H1 (cell line): ENCODE measurements around the gene TGFA. TPM values are rescaled to one million over a fixed set of nuclear protein-coding genes. Genes with fewer than 3 reads are reported as not detected.

Experiments used
- CTCF ChIA-PET: fragments of 300-600 bp; sonication (Branson Sonifier 250); formaldehyde crosslinking; loops from one replicate; lab custom pipeline; 2021; ENCODE audit not compliant: partially characterized antibody; lab: Charles Lee
- POLR2A ChIA-PET: fragments of 300-600 bp; sonication (Branson Sonifier 250); formaldehyde crosslinking; loops from one replicate; lab custom pipeline; 2021; ENCODE audit warnings: inconsistent platforms; ENCODE audit not compliant: partially characterized antibody; lab: Charles Lee
- DNase-seq, 2 experiments: peaks; one replicate each; pipeline versions ENCODE4 v3.0.0 to v3.0.0-alpha.2; 2010 to 2022; ENCODE audit warnings: low spot score in 2 of 2, low read depth in 1 of 2, mixed read lengths in 1 of 2
- FAIRE-seq: peaks from 2 replicates; lab custom pipeline; 2011; peaks lifted over from hg19 to GRCh38; lab: Jason Lieb, UNC
- H2AFZ ChIP-seq: 2 replicates; pipeline ENCODE4 v1.8.1; 2012; ENCODE audit warnings: low read length, inconsistent platforms
- H2AK5ac ChIP-seq: 2 replicates; pipeline ENCODE4 v1.6.1; 2013; ENCODE audit warnings: low read depth, low read length
- H2BK120ac ChIP-seq: replicated peaks from 2 replicates; pipeline ENCODE3; 2013; ENCODE audit warnings: low read depth, low read length, inconsistent platforms
- H2BK12ac ChIP-seq: 2 replicates; pipeline ENCODE4 v1.6.1; 2013; ENCODE audit warnings: low read depth, low read length
- H2BK15ac ChIP-seq: 2 replicates; pipeline ENCODE4 v1.6.1; 2013; ENCODE audit warnings: low read length
- H2BK20ac ChIP-seq: 2 replicates; pipeline ENCODE4 v1.6.1; 2013; ENCODE audit warnings: low read length
- H2BK5ac ChIP-seq: 2 replicates; pipeline ENCODE4 v1.6.1; 2013; ENCODE audit warnings: low read depth, low read length
- H3K14ac ChIP-seq: 2 replicates; pipeline ENCODE4 v1.6.1; 2013; ENCODE audit warnings: inconsistent platforms; ENCODE audit not compliant: insufficient read length
- H3K18ac ChIP-seq: 2 replicates; pipeline ENCODE4 v1.6.1; 2013; ENCODE audit warnings: low read length; ENCODE audit errors: extremely low read depth
- H3K23ac ChIP-seq: 2 replicates; pipeline ENCODE4 v1.6.1; 2013; ENCODE audit warnings: inconsistent platforms; ENCODE audit not compliant: insufficient read length
- H3K23me2 ChIP-seq: 2 replicates; pipeline ENCODE4 v1.6.1; 2013; ENCODE audit warnings: low read depth, low read length
- H3K27ac ChIP-seq: 2 replicates; pipeline ENCODE4 v1.6.1; 2011; ENCODE audit warnings: low read depth, low read length, inconsistent platforms
- H3K27me3 ChIP-seq, 4 experiments: replicated peaks in 1 of 4; 1 replicate in 1 of 4; 2 replicates in 3 of 4; pipeline versions ENCODE4 v1.6.1 to v1.8.1; 2011 to 2013; ENCODE audit warnings: low read length in 3 of 4, mild to moderate bottlenecking in 3 of 4, inconsistent platforms in 2 of 4, mixed read lengths in 2 of 4, moderate library complexity in 1 of 4; ENCODE audit not compliant: control insufficient read depth in 3 of 4, insufficient read depth in 3 of 4; ENCODE audit errors: extremely low read depth in 1 of 4
- H3K36me3 ChIP-seq, 4 experiments: 2 replicates each; pipeline versions ENCODE4 v1.6.1 to v1.8.1; 2011 to 2013; ENCODE audit warnings: mild to moderate bottlenecking in 4 of 4, low read length in 3 of 4, moderate library complexity in 2 of 4, control low read depth in 1 of 4, inconsistent platforms in 1 of 4; ENCODE audit not compliant: insufficient read depth in 4 of 4, control insufficient read depth in 2 of 4
- H3K4ac ChIP-seq: replicated peaks from 2 replicates; pipeline ENCODE3; 2013; ENCODE audit warnings: low read length, low read depth, mixed read lengths, inconsistent platforms; ENCODE audit not compliant: insufficient read length
- H3K4me1 ChIP-seq, 4 experiments: replicated peaks in 1 of 4; 1 replicate in 1 of 4; 2 replicates in 3 of 4; pipeline versions ENCODE4 v1.6.1 to v1.8.1; 2011 to 2013; ENCODE audit warnings: low read length in 3 of 4, inconsistent platforms in 2 of 4, mixed read lengths in 1 of 4; ENCODE audit not compliant: insufficient read depth in 4 of 4, control insufficient read depth in 3 of 4
- H3K4me2 ChIP-seq, 2 experiments: 2 replicates each; pipeline versions ENCODE4 v1.6.1 to v1.8.1; 2011 to 2013; ENCODE audit warnings: low read depth in 2 of 2, low read length in 2 of 2, control low read depth in 1 of 2, inconsistent platforms in 1 of 2, mild to moderate bottlenecking in 1 of 2; ENCODE audit not compliant: insufficient read depth in 1 of 2
- H3K4me3 ChIP-seq, 4 experiments: fragments of 200-600, 300-600 bp in 1 of 4; sonication (generic), shearing (Covaris generic), sonication (Bioruptor Twin) in 1 of 4; 2 replicates each; pipeline versions ENCODE4 v1.5.1 to v1.8.1; 2011 to 2016; ENCODE audit warnings: low read length in 4 of 4, low read depth in 3 of 4, control low read depth in 2 of 4, inconsistent platforms in 2 of 4, mild to moderate bottlenecking in 2 of 4, mixed read lengths in 1 of 4, moderate library complexity in 1 of 4; ENCODE audit not compliant: insufficient read depth in 2 of 4; ENCODE audit errors: extremely low read depth in 1 of 4
- H3K56ac ChIP-seq: replicated peaks from 2 replicates; pipeline ENCODE3; 2013; ENCODE audit warnings: low read depth, mild to moderate bottlenecking, mixed read lengths, low read length, inconsistent platforms; ENCODE audit not compliant: insufficient read length
- H3K79me1 ChIP-seq: 2 replicates; pipeline ENCODE4 v1.6.1; 2013; ENCODE audit warnings: low read depth, low read length, control low read depth
- H3K79me2 ChIP-seq, 2 experiments: 2 replicates each; pipeline versions ENCODE4 v1.6.1 to v1.8.1; 2012 to 2013; ENCODE audit warnings: low read length in 2 of 2, mild to moderate bottlenecking in 2 of 2, inconsistent platforms in 1 of 2; ENCODE audit not compliant: insufficient read depth in 2 of 2, control insufficient read depth in 1 of 2
- H3K9ac ChIP-seq, 4 experiments: replicated peaks in 1 of 4; 1 replicate in 1 of 4; 2 replicates in 3 of 4; pipeline versions ENCODE4 v1.6.1 to v1.8.1; 2011 to 2013; ENCODE audit warnings: low read depth in 3 of 4, low read length in 3 of 4, control low read depth in 2 of 4, mild to moderate bottlenecking in 2 of 4, moderate library complexity in 2 of 4, inconsistent platforms in 1 of 4; ENCODE audit errors: extremely low read depth in 1 of 4
- H3K9me3 ChIP-seq, 2 experiments: 2 replicates each; pipeline versions ENCODE4 v1.6.1 to v1.8.1; 2012 to 2013; ENCODE audit warnings: mild to moderate bottlenecking in 2 of 2, moderate library complexity in 2 of 2, control low read depth in 1 of 2, inconsistent platforms in 1 of 2, low read depth in 1 of 2, low read length in 1 of 2, mixed read lengths in 1 of 2; ENCODE audit not compliant: insufficient read depth in 2 of 2
- H4K20me1 ChIP-seq, 2 experiments: replicated peaks in 1 of 2; 2 replicates each; pipeline versions ENCODE3 to v1.8.1; 2011 to 2013; ENCODE audit warnings: inconsistent platforms in 2 of 2, low read length in 2 of 2, mild to moderate bottlenecking in 1 of 2; ENCODE audit not compliant: insufficient read depth in 2 of 2, control insufficient read depth in 1 of 2
- H4K5ac ChIP-seq: 2 replicates; pipeline ENCODE4 v1.6.1; 2013; ENCODE audit warnings: low read length, low read depth, mixed read lengths, inconsistent platforms; ENCODE audit not compliant: insufficient read length
- H4K8ac ChIP-seq: 2 replicates; pipeline ENCODE4 v1.8.0; 2013; ENCODE audit warnings: mild to moderate bottlenecking, moderate library complexity, low read length, inconsistent platforms; ENCODE audit not compliant: insufficient read depth; ENCODE audit errors: extremely low read depth
- H4K91ac ChIP-seq: replicated peaks from 2 replicates; pipeline ENCODE3; 2013; ENCODE audit warnings: low read length, mixed read lengths, inconsistent platforms; ENCODE audit not compliant: insufficient read length
- CREB1 ChIP-seq: IDR thresholded peaks from 2 replicates; pipeline ENCODE4 v1.6.1; 2012; ENCODE audit warnings: inconsistent platforms
- EGR1 ChIP-seq: IDR thresholded peaks from 2 replicates; pipeline ENCODE4 v1.6.1; 2011; ENCODE audit warnings: low read depth, low read length, borderline replicate concordance
- EZH2 ChIP-seq: fragments of 200-600 bp; sonication (generic); IDR thresholded peaks from 2 replicates; pipeline ENCODE4 v1.7.1; 2012; ENCODE audit warnings: low read depth, mild to moderate bottlenecking, moderate library complexity, low read length, inconsistent platforms; ENCODE audit not compliant: severe bottlenecking
- FOSL1 ChIP-seq: IDR thresholded peaks from 2 replicates; pipeline ENCODE4 v1.6.1; 2011; ENCODE audit warnings: mild to moderate bottlenecking, low read depth, low read length, moderate library complexity; ENCODE audit not compliant: insufficient read depth
- GABPA ChIP-seq: IDR thresholded peaks from 2 replicates; pipeline ENCODE4 v1.6.1; 2011; ENCODE audit warnings: mild to moderate bottlenecking, low read length, moderate library complexity, borderline replicate concordance; ENCODE audit not compliant: insufficient read depth
- JUND ChIP-seq: IDR thresholded peaks from 2 replicates; pipeline ENCODE4 v1.6.1; 2011; ENCODE audit warnings: mild to moderate bottlenecking, improper control_type of control experiment, low read length
- MAFK ChIP-seq: IDR thresholded peaks from 2 replicates; pipeline ENCODE4 v1.6.1; 2012; ENCODE audit warnings: low read depth, mild to moderate bottlenecking, improper control_type of control experiment, low read length
- NRF1 ChIP-seq: IDR thresholded peaks from 2 replicates; pipeline ENCODE4 v1.6.1; 2011; ENCODE audit warnings: mild to moderate bottlenecking, low read depth, low read length, improper control_type of control experiment
- SIRT6 ChIP-seq: IDR thresholded peaks from one replicate; pipeline ENCODE4 v1.7.1; 2012; ENCODE audit warnings: low read length, inconsistent platforms
- SP4 ChIP-seq: IDR thresholded peaks from 2 replicates; pipeline ENCODE4 v1.6.1; 2012; ENCODE audit warnings: low read length, inconsistent platforms
- TAF1 ChIP-seq: IDR thresholded peaks from 2 replicates; pipeline ENCODE4 v1.6.1; 2011; ENCODE audit warnings: mild to moderate bottlenecking, low read depth, low read length
- YY1 ChIP-seq: IDR thresholded peaks from 2 replicates; pipeline ENCODE4 v1.6.1; 2011; ENCODE audit warnings: low read depth, mild to moderate bottlenecking, low read length
- WGBS, 2 experiments: shearing (Covaris generic) in 1 of 2; methylation state at CpG; one replicate each; pipeline versions ENCODE4 v1.1.6 to v1.1.7; 2013 to 2015; ENCODE audit warnings: low lambda C conversion rate in 2 of 2, mixed read lengths in 2 of 2, inconsistent platforms in 1 of 2, low coverage in 1 of 2, missing lambda C conversion rate in 1 of 2; ENCODE audit not compliant: insufficient replicate concordance in 2 of 2, insufficient coverage in 1 of 2, insufficient read length in 1 of 2; ENCODE audit errors: extremely low coverage in 1 of 2, missing lambda C conversion rate in 1 of 2; 5-methylcytosine and 5-hydroxymethylcytosine counted together
- polyA plus RNA-seq, 7 experiments: library from polyadenylated mRNA; depleted of rRNA in 3 of 7; stranded (reverse) in 5 of 7; unstranded in 2 of 7; fragments of >200 nt in 5 of 7; fragments of 200-250 nt in 2 of 7; gene quantifications; 1 replicate in 5 of 7; 2 replicates in 1 of 7; 4 replicates in 1 of 7; pipeline versions ENCODE4 v1.2.1 to v1.2.3, GENCODE V29; 2011 to 2013; ENCODE audit warnings: missing spikeins in 2 of 7, mixed read lengths in 2 of 7
- total RNA-seq: library from RNA; stranded (reverse); fragmentation: NEBNext Ultra II Directional; extraction: Animal tissue kit (Norgen Biotek cat#: 25700); gene quantifications from 2 replicates; pipeline ENCODE4 v1.2.1, GENCODE V29; 2021
- TF ChIP-seq, protein P1 (sequence below), 3 experiments: IDR thresholded peaks; 1 replicate in 2 of 3; 2 replicates in 1 of 3; pipeline versions ENCODE4 v1.5.1 to v1.6.1; 2011; ENCODE audit warnings: low read length in 3 of 3, mild to moderate bottlenecking in 3 of 3, inconsistent platforms in 2 of 3, low read depth in 1 of 3, moderate library complexity in 1 of 3; ENCODE audit not compliant: insufficient read depth in 1 of 3; ENCODE audit errors: control extremely low read depth in 1 of 3

TGFA gene
- total and polyA plus RNA-seq, 2 of the 8 experiments (the other 6 are each of a cell fraction or from before 2014, with no cell fraction given) = 1.8 to 3.7 TPM

DNA sequence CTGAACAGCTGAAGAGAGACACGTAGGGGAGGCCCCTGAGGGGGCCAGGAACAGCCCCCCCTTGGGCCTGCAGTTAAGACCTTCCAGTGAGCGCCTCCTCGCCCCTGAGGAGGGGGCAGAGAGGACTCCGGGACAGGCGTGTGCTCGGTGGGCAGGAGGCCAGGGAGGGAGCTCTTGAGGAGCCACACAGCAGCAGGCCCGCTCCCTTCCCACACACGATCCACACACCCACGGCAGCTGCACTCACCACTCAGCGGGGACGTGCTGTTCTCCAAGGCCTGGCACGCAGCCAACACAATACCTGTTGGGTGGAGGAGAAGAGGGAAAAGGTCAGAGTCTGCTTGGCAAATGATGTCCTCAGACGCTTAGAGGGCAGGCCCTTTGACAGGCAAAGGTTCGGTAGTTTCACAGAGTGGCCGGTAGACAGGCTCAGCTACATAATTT lies 39.0 kb downstream of the TGFA start:
- H3K4me2 ChIP-seq = no peak overlapping the region; a peak in 1 of 4 replicates
- no peak overlapping the region for H4K91ac ChIP-seq
- H3K36me3 ChIP-seq = no peaks in the 10 kb centered on the region
- CTCF ChIA-PET = interaction anchor here (1.0 to 3.1 kb wide), 8 partner anchors 10 to 174 kb away, joined by 3 to 12 read pairs (median 4); partner anchors contain the start of gene TGFA
- POLR2A ChIA-PET = interaction anchor here (1.2 to 1.3 kb wide), 2 partner anchors 13 to 141 kb away, joined by 3 read pairs; no protein-coding TSS in a partner anchor
- H2AFZ ChIP-seq = no peak overlapping the region
- H3K79me1 ChIP-seq = no peaks in the 10 kb centered on the region
- no peak overlapping the region for H2BK20ac ChIP-seq
- H4K20me1 ChIP-seq = no peaks in the 10 kb centered on the region
- no peak overlapping the region for H3K23ac ChIP-seq
- no peak overlapping the region for H3K4ac ChIP-seq
- no peak overlapping the region for H2BK15ac ChIP-seq
- no peak overlapping the region for H2AK5ac ChIP-seq
- H2BK120ac ChIP-seq = no peak overlapping the region
- no peak overlapping the region for H4K8ac ChIP-seq
- no peak overlapping the region for H3K9ac ChIP-seq
- H3K4me3 ChIP-seq = no peak overlapping the region
- no peak overlapping the region for H3K56ac ChIP-seq
- H3K27me3 ChIP-seq = no peaks in the 10 kb centered on the region
- H2BK12ac ChIP-seq = no peak overlapping the region
- FAIRE-seq (no peak), DNase-seq (no peak)
- no peak overlapping the region for H4K5ac ChIP-seq
- no peaks in the 10 kb centered on the region for H3K23me2 ChIP-seq
- no peaks in the 10 kb centered on the region for H3K79me2 ChIP-seq
- H3K27ac ChIP-seq = no peak overlapping the region
- H3K4me1 ChIP-seq = peaks cover 0 to 2% (median 0%) of the 10 kb centered on the region in 4 experiments; a peak in 4 of 7 replicates
- no peak overlapping the region for H2BK5ac ChIP-seq
- H3K14ac ChIP-seq = no peak overlapping the region
- WGBS, 2 experiments = 79% methylated on average over 15 of the region's 15 CpGs; no CpG with 5 or more reads in 1 of the 2 experiments
- no peaks in the 10 kb centered on the region for H3K9me3 ChIP-seq
- H3K18ac ChIP-seq = no peak overlapping the region
- TF ChIP-seq TAF1 (no peak), SP4 (no peak), MAFK (no peak), SIRT6 (no peak), EZH2 (no peak), NRF1 (no peak), FOSL1 (no peak), YY1 (no peak), JUND (no peak), EGR1 (no peak), CREB1 (no peak), GABPA (no peak)
- TF ChIP-seq, protein P1, sequence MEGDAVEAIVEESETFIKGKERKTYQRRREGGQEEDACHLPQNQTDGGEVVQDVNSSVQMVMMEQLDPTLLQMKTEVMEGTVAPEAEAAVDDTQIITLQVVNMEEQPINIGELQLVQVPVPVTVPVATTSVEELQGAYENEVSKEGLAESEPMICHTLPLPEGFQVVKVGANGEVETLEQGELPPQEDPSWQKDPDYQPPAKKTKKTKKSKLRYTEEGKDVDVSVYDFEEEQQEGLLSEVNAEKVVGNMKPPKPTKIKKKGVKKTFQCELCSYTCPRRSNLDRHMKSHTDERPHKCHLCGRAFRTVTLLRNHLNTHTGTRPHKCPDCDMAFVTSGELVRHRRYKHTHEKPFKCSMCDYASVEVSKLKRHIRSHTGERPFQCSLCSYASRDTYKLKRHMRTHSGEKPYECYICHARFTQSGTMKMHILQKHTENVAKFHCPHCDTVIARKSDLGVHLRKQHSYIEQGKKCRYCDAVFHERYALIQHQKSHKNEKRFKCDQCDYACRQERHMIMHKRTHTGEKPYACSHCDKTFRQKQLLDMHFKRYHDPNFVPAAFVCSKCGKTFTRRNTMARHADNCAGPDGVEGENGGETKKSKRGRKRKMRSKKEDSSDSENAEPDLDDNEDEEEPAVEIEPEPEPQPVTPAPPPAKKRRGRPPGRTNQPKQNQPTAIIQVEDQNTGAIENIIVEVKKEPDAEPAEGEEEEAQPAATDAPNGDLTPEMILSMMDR (IDR thresholded peaks at IDR 0.05; ENCODE audit: control extremely low read depth in 1 of 3, insufficient read depth in 1 of 3, low read depth in 1 of 3, low read length in 3 of 3) = no peak
